Endothelial cell of umbilical vein (primary cell): ENCODE results near the gene NPTN. TPM values are rescaled to one million over a fixed set of nuclear protein-coding genes. Genes with fewer than 3 reads are reported as not detected.

Experiments
- BruUV-seq: library from RNA; stranded (reverse); fragments of 400-500 nt; replicated peaks from 2 replicates; lab custom pipeline; 2021; lab: Mats Ljungman, UMichigan
- CTCF ChIA-PET: fragments of 300-600, 350-600 bp; sonication (Branson Sonifier 250); formaldehyde crosslinking; loops from one replicate; lab custom pipeline; 2021; ENCODE audit warnings: antibody characterized with exemption, inconsistent platforms; lab: Charles Lee
- POLR2A ChIA-PET: fragments of 300-600, 350-600 bp; sonication (Branson Sonifier 250); formaldehyde crosslinking; loops from one replicate; lab custom pipeline; 2021; ENCODE audit warnings: antibody characterized with exemption, inconsistent platforms; lab: Charles Lee
- DNase-seq: peaks from one replicate; pipeline ENCODE4 v3.0.0-alpha.2; 2011; ENCODE audit warnings: low read depth, low spot score
- FAIRE-seq: peaks from 2 replicates; lab custom pipeline; 2011; peaks lifted over from hg19 to GRCh38; lab: Jason Lieb, UNC
- H2AFZ ChIP-seq: 2 replicates; pipeline ENCODE4 v1.6.0; 2012; ENCODE audit warnings: low read depth, low read length, control low read depth, inconsistent platforms
- H3K27ac ChIP-seq: 2 replicates; pipeline ENCODE4 v1.5.1; 2011; ENCODE audit warnings: low read depth, mild to moderate bottlenecking, control low read depth, low read length, moderate library complexity; ENCODE audit not compliant: insufficient read depth
- H3K27me3 ChIP-seq, 2 experiments: 2 replicates each; pipeline versions ENCODE4 v1.6.0 to v1.6.1; 2011; ENCODE audit warnings: low read length in 2 of 2, mixed read lengths in 1 of 2; ENCODE audit not compliant: control insufficient read depth in 2 of 2, insufficient read depth in 2 of 2
- H3K36me3 ChIP-seq, 2 experiments: 2 replicates in 1 of 2; 3 replicates in 1 of 2; pipeline ENCODE4 v1.5.1; 2011; ENCODE audit warnings: low read length in 2 of 2, mild to moderate bottlenecking in 1 of 2, moderate library complexity in 1 of 2; ENCODE audit not compliant: control insufficient read depth in 2 of 2, insufficient read depth in 2 of 2; ENCODE audit errors: extremely low read depth in 1 of 2
- H3K4me1 ChIP-seq: 3 replicates; pipeline ENCODE4 v1.5.1; 2011; ENCODE audit warnings: mild to moderate bottlenecking, low read length; ENCODE audit not compliant: control insufficient read depth, insufficient read depth; ENCODE audit errors: extremely low read depth
- H3K4me2 ChIP-seq: 2 replicates; pipeline ENCODE4 v1.6.1; 2011; ENCODE audit warnings: low read length, control low read depth, mixed read lengths; ENCODE audit not compliant: insufficient read depth
- H3K4me3 ChIP-seq, 3 experiments: fragments of 200-600 bp in 1 of 3; sonication (generic), shearing (Covaris generic) in 1 of 3; replicated peaks in 1 of 3; 2 replicates each; pipeline ENCODE4 v1.5.1; 2011 to 2016; ENCODE audit warnings: control low read depth in 3 of 3, low read length in 3 of 3, mild to moderate bottlenecking in 2 of 3, inconsistent platforms in 1 of 3, low read depth in 1 of 3, moderate library complexity in 1 of 3; ENCODE audit not compliant: insufficient read depth in 1 of 3
- H3K79me2 ChIP-seq: 2 replicates; pipeline ENCODE4 v1.6.0; 2012; ENCODE audit warnings: low read length, inconsistent platforms; ENCODE audit not compliant: control insufficient read depth, insufficient read depth
- H3K9ac ChIP-seq: replicated peaks from 2 replicates; pipeline ENCODE3; 2011; ENCODE audit warnings: low read length, control low read depth; ENCODE audit not compliant: insufficient read depth; ENCODE audit errors: extremely low read depth
- H3K9me1 ChIP-seq: replicated peaks from 3 replicates; pipeline ENCODE4 v1.6.0; 2011; ENCODE audit warnings: mild to moderate bottlenecking, low read length; ENCODE audit not compliant: control insufficient read depth, insufficient read depth; ENCODE audit errors: extremely low read depth
- H3K9me3 ChIP-seq: replicated peaks from 2 replicates; pipeline ENCODE4 v1.5.1; 2012; ENCODE audit warnings: low read length, inconsistent platforms; ENCODE audit not compliant: control insufficient read depth, insufficient read depth
- H4K20me1 ChIP-seq: replicated peaks from 2 replicates; pipeline ENCODE3; 2011; ENCODE audit warnings: mild to moderate bottlenecking, low read length; ENCODE audit not compliant: control insufficient read depth, insufficient read depth; ENCODE audit errors: extremely low read depth
- EZH2 ChIP-seq: IDR thresholded peaks from 2 replicates; pipeline ENCODE4 v1.6.1; 2012; ENCODE audit warnings: borderline replicate concordance, low read depth, mild to moderate bottlenecking, moderate library complexity, low read length, inconsistent platforms; ENCODE audit not compliant: severe bottlenecking
- FOS ChIP-seq: IDR thresholded peaks from 2 replicates; pipeline ENCODE4 v1.6.1; 2011; ENCODE audit warnings: mild to moderate bottlenecking, low read length, moderate library complexity, borderline replicate concordance; ENCODE audit not compliant: insufficient read depth
- GATA2 ChIP-seq: IDR thresholded peaks from 2 replicates; pipeline ENCODE4 v1.7.0; 2011; ENCODE audit warnings: low read depth, mild to moderate bottlenecking, moderate library complexity, mixed read lengths, low read length; ENCODE audit not compliant: insufficient read length, insufficient read depth
- JUN ChIP-seq: IDR thresholded peaks from 2 replicates; pipeline ENCODE4 v1.6.1; 2011; ENCODE audit warnings: borderline replicate concordance, low read depth; ENCODE audit not compliant: insufficient read length, insufficient read depth
- MYC ChIP-seq: IDR thresholded peaks from one replicate; pipeline ENCODE4 v1.6.1; 2011; ENCODE audit warnings: mild to moderate bottlenecking, low read depth, low read length
- POLR2A ChIP-seq: IDR thresholded peaks from 2 replicates; pipeline ENCODE4 v1.6.1; 2012; ENCODE audit warnings: low read depth, mild to moderate bottlenecking, control low read depth, low read length
- POLR2AphosphoS5 ChIP-seq: IDR thresholded peaks from 2 replicates; pipeline ENCODE4 v1.6.1; 2012; ENCODE audit warnings: low read depth, mild to moderate bottlenecking, control low read depth, low read length, moderate library complexity; ENCODE audit not compliant: insufficient read depth
- dilution Hi-C: fragments of 300-500 bp; cut with MboI; formaldehyde crosslinking; loops from one replicate; pipeline ENCODE4 v1.15.0; 2019; ENCODE audit warnings: low sequenced_read_pairs; ENCODE audit not compliant: extremely low pct_ligation_motif_present
- intact Hi-C: fragments of 100-400 bp; cut with micrococcal nuclease; formaldehyde crosslinking; loops from one replicate; pipeline ENCODE4 v1.10.0; 2022
- polyA plus RNA-seq, 4 experiments: library from polyadenylated mRNA; depleted of rRNA in 3 of 4; stranded (reverse) in 3 of 4; unstranded in 1 of 4; fragments of >200 nt; gene quantifications; 2 replicates each; pipeline versions ENCODE4 v1.2.1 to v1.2.3, GENCODE V29; 2011 to 2012; ENCODE audit warnings: missing spikeins in 1 of 4
- total RNA-seq: library from RNA; stranded (reverse); gene quantifications from 2 replicates; pipeline ENCODE4 v1.2.3, GENCODE V29; 2021
- TF ChIP-seq, protein P1 (sequence below), 2 donors: IDR thresholded peaks; 1 replicate in 1 of 2; 2 replicates in 1 of 2; pipeline ENCODE4 v1.5.1; 2011; ENCODE audit warnings: low read length in 2 of 2, mild to moderate bottlenecking in 2 of 2, moderate library complexity in 2 of 2, control low read depth in 1 of 2, inconsistent platforms in 1 of 2, low read depth in 1 of 2; ENCODE audit not compliant: insufficient read depth in 1 of 2; ENCODE audit errors: extremely low read depth in 1 of 2
- TF ChIP-seq, protein P2 (sequence below): IDR thresholded peaks from 2 replicates; pipeline ENCODE4 v1.6.1; 2011; ENCODE audit not compliant: insufficient read depth, insufficient read length

NPTN gene
- total and polyA plus RNA-seq, 2 donors (not counting 3 experiments of a cell fraction or from before 2014, with no cell fraction given) = 77.4 to 81.3 TPM

DNA sequence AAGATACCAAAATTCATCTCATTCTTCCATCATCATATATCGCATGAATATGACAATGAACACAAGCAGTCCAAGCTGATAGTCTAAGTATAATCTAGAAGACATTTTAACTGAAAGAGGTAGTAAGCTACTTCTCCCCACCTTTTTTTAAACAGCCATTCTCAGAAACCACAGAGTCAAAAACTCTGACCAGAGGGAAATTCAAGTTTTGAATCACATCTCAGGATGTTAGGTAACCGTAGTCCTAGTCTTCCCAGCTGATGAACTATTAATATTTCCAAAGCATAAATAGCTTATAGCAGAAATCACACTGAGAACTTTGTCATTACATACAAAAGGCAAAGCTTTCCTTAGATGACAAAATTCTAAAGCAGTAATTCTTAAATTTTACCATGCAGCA lies 25.8 kb downstream of the NPTN start:
- DNase-seq (no peak), FAIRE-seq (no peak)
- Histone ChIP-seq H3K36me3 (no peaks in the 10 kb centered on the region), H3K9ac (no peak overlapping the region), H3K4me1 (peaks cover 14% of the 10 kb centered on the region), H2AFZ (no peak overlapping the region), H3K27me3 (no peaks in the 10 kb centered on the region), H3K4me2 (no peak overlapping the region), H4K20me1 (peaks cover 16% of the 10 kb centered on the region), H3K9me1 (no peaks in the 10 kb centered on the region), H3K9me3 (no peaks in the 10 kb centered on the region), H3K4me3 (no peak overlapping the region), H3K79me2 (peaks cover 92% of the 10 kb centered on the region), H3K27ac (no peak overlapping the region)
- intact Hi-C loops = no loop called here
- dilution Hi-C loops = no loop called here
- ChIA-PET CTCF (interaction anchor here (1.0 to 3.3 kb wide), 6 partner anchors 10 to 93 kb away, joined by 3 to 14 read pairs (median 6); partner anchors contain the start of gene NPTN), POLR2A (no interaction called here)
- no peak for TF ChIP-seq JUN
- TF ChIP-seq GATA2 = no peak
- no peak for TF ChIP-seq POLR2A
- no peak for TF ChIP-seq EZH2
- TF ChIP-seq FOS = no peak
- TF ChIP-seq, protein P1, sequence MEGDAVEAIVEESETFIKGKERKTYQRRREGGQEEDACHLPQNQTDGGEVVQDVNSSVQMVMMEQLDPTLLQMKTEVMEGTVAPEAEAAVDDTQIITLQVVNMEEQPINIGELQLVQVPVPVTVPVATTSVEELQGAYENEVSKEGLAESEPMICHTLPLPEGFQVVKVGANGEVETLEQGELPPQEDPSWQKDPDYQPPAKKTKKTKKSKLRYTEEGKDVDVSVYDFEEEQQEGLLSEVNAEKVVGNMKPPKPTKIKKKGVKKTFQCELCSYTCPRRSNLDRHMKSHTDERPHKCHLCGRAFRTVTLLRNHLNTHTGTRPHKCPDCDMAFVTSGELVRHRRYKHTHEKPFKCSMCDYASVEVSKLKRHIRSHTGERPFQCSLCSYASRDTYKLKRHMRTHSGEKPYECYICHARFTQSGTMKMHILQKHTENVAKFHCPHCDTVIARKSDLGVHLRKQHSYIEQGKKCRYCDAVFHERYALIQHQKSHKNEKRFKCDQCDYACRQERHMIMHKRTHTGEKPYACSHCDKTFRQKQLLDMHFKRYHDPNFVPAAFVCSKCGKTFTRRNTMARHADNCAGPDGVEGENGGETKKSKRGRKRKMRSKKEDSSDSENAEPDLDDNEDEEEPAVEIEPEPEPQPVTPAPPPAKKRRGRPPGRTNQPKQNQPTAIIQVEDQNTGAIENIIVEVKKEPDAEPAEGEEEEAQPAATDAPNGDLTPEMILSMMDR (IDR thresholded peaks at IDR 0.05; ENCODE audit: extremely low read depth in 1 of 2, insufficient read depth in 1 of 2, low read depth in 1 of 2, low read length in 2 of 2) = no peak
- TF ChIP-seq MYC = no peak
- no peak for TF ChIP-seq POLR2AphosphoS5
- TF ChIP-seq, protein P2, sequence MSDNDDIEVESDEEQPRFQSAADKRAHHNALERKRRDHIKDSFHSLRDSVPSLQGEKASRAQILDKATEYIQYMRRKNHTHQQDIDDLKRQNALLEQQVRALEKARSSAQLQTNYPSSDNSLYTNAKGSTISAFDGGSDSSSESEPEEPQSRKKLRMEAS = no peak
- BruUV-seq = no TSS peak
